ENCODE data around the gene NAALADL2. TPM values are rescaled to one million over a fixed set of nuclear protein-coding genes. Genes with fewer than 3 reads are reported as not detected.

Gene NAALADL2
- total RNA-seq, 1 experiment from 2014 or later, result 1.6 TPM

DNA sequence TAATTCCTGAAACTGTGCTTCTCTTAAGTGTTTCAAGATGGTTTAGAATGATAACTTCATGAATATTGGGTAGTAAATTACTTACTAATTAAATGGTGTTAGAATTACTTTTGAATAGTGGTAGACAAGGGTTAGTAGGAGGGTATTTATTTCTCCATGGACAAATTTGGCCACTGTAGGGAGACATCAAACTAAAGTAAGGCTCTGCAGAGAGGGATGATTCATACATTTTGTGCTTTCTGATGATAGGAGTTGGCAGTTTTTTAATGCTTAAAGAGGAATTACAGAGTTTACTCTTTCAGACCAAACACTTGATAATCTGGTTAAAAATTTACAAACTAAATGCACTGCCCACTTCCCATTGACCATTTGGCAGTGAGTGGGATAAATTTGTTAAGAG, 127.6 kb downstream of the NAALADL2 start:
- Histone ChIP-seq H3K4ac (ENCODE audit: low read depth, low read length) (no peak overlapping the region), H3K79me2 (ENCODE audit: insufficient read depth, low read length) (no peaks in the 10 kb centered on the region), H3K4me2 (ENCODE audit: insufficient read depth, insufficient read length, low read length) (no peak overlapping the region), H3K14ac (ENCODE audit: insufficient read depth, low read length) (no peak overlapping the region), H4K8ac (replicated peaks; ENCODE audit: insufficient read length, low read depth, low read length) (no peak overlapping the region), H3K4me1 (ENCODE audit: insufficient read depth, low read length) (no peaks in the 10 kb centered on the region), H4K5ac (ENCODE audit: insufficient read length, low read depth, low read length) (no peak overlapping the region), H2AFZ (ENCODE audit: low read length) (no peak overlapping the region), H2BK15ac (ENCODE audit: low read depth, low read length) (no peak overlapping the region), H3K27ac (ENCODE audit: insufficient read length, low read depth, low read length) (no peak overlapping the region), H3K27me3 (ENCODE audit: insufficient read depth, low read length) (no peaks in the 10 kb centered on the region), H3K23ac (ENCODE audit: insufficient read length, low read depth, low read length) (no peak overlapping the region), H3T11ph (ENCODE audit: low read length) (no peak overlapping the region), H3K56ac (ENCODE audit: insufficient read length, low read depth, low read length) (no peak overlapping the region), H2AK5ac (ENCODE audit: insufficient read length, low read length) (no peak overlapping the region), H2BK12ac (ENCODE audit: insufficient read length, low read depth, low read length) (no peak overlapping the region), H3K9me3 (ENCODE audit: control insufficient read depth, low read depth, low read length) (no peaks in the 10 kb centered on the region), H3K18ac (ENCODE audit: insufficient read length, low read depth, low read length) (no peak overlapping the region), H3K23me2 (ENCODE audit: insufficient read length, low read depth, low read length, poor library complexity, severe bottlenecking) (no peaks in the 10 kb centered on the region), H3K79me1 (ENCODE audit: insufficient read depth, low read depth, low read length, poor library complexity, severe bottlenecking) (no peaks in the 10 kb centered on the region), H4K91ac (ENCODE audit: insufficient read length, low read depth, low read length) (no peak overlapping the region), H2BK120ac (ENCODE audit: low read depth, low read length, poor library complexity, severe bottlenecking) (no peak overlapping the region), H2BK20ac (ENCODE audit: low read depth, low read length, poor library complexity, severe bottlenecking) (no peak overlapping the region), H2BK5ac (ENCODE audit: insufficient read length, low read length) (no peak overlapping the region), H3K9ac (ENCODE audit: extremely low read depth, insufficient read length, low read length) (no peak overlapping the region), H4K20me1 (ENCODE audit: control insufficient read depth, insufficient read depth, insufficient read length) (no peaks in the 10 kb centered on the region)
- TF ChIP-seq, protein P1, sequence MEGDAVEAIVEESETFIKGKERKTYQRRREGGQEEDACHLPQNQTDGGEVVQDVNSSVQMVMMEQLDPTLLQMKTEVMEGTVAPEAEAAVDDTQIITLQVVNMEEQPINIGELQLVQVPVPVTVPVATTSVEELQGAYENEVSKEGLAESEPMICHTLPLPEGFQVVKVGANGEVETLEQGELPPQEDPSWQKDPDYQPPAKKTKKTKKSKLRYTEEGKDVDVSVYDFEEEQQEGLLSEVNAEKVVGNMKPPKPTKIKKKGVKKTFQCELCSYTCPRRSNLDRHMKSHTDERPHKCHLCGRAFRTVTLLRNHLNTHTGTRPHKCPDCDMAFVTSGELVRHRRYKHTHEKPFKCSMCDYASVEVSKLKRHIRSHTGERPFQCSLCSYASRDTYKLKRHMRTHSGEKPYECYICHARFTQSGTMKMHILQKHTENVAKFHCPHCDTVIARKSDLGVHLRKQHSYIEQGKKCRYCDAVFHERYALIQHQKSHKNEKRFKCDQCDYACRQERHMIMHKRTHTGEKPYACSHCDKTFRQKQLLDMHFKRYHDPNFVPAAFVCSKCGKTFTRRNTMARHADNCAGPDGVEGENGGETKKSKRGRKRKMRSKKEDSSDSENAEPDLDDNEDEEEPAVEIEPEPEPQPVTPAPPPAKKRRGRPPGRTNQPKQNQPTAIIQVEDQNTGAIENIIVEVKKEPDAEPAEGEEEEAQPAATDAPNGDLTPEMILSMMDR (conservative IDR thresholded peaks at IDR 0.05), result no peak
- DNase-seq, result no peak
- Mint-ChIP-seq H3K27ac (no peak overlapping the region), H3K36me3 (ENCODE audit: insufficient read depth in 1 of 3, low read depth in 3 of 3) (no peaks in the 10 kb centered on the region; a peak in 1 of 7 replicates), H3K4me3 (no peak overlapping the region), H3K27me3 (ENCODE audit: low read depth) (no peaks in the 10 kb centered on the region), H3K4me1 (no peaks in the 10 kb centered on the region), H3K9me3 (no peaks in the 10 kb centered on the region; a peak in 1 of 5 replicates)

Data from H9 (cell line).